H9 (cell line): ENCODE measurements around the gene BCAS1. TPM values are rescaled to one million over a fixed set of nuclear protein-coding genes. Genes with fewer than 3 reads are reported as not detected.

Experiments
- DNase-seq: peaks from one replicate; pipeline ENCODE4 v3.0.0-alpha.2; 2017
- H2AFZ ChIP-seq: one replicate; pipeline ENCODE4 v1.6.1; 2013; ENCODE audit warnings: mild to moderate bottlenecking, low read length, control low read depth, moderate library complexity
- H2AK5ac ChIP-seq: 2 replicates; pipeline ENCODE4 v1.6.1; 2013; ENCODE audit warnings: low read length, control low read depth, mixed read lengths; ENCODE audit not compliant: insufficient read length
- H2BK120ac ChIP-seq: one replicate; pipeline ENCODE4 v1.6.1; 2013; ENCODE audit warnings: low read depth, mild to moderate bottlenecking, low read length, control low read depth, inconsistent platforms; ENCODE audit not compliant: poor library complexity, severe bottlenecking
- H2BK12ac ChIP-seq: 2 replicates; pipeline ENCODE4 v1.6.1; 2013; ENCODE audit warnings: low read length, control low read depth, mixed read lengths, low read depth; ENCODE audit not compliant: insufficient read length
- H2BK15ac ChIP-seq: 2 replicates; pipeline ENCODE4 v1.6.1; 2013; ENCODE audit warnings: low read depth, low read length, control low read depth
- H2BK20ac ChIP-seq: one replicate; pipeline ENCODE4 v1.6.1; 2013; ENCODE audit warnings: low read depth, mild to moderate bottlenecking, low read length, control low read depth, inconsistent platforms; ENCODE audit not compliant: poor library complexity, severe bottlenecking
- H2BK5ac ChIP-seq: 2 replicates; pipeline ENCODE4 v1.6.1; 2013; ENCODE audit warnings: low read length, control low read depth, mixed read lengths; ENCODE audit not compliant: insufficient read length
- H3K14ac ChIP-seq: 2 replicates; pipeline ENCODE4 v1.6.1; 2013; ENCODE audit warnings: low read length, control low read depth; ENCODE audit not compliant: insufficient read depth
- H3K18ac ChIP-seq: 2 replicates; pipeline ENCODE4 v1.6.1; 2013; ENCODE audit warnings: low read depth, mild to moderate bottlenecking, mixed read lengths, low read length, control low read depth; ENCODE audit not compliant: insufficient read length
- H3K23ac ChIP-seq: 2 replicates; pipeline ENCODE4 v1.6.1; 2013; ENCODE audit warnings: low read length, control low read depth, mixed read lengths, low read depth; ENCODE audit not compliant: insufficient read length
- H3K23me2 ChIP-seq: 2 replicates; pipeline ENCODE4 v1.6.1; 2013; ENCODE audit warnings: low read depth, mild to moderate bottlenecking, mixed read lengths, low read length, control low read depth; ENCODE audit not compliant: insufficient read length, poor library complexity, severe bottlenecking
- H3K27ac ChIP-seq: 2 replicates; pipeline ENCODE4 v1.5.1; 2013; ENCODE audit warnings: low read length, control low read depth, mixed read lengths, low read depth; ENCODE audit not compliant: insufficient read length
- H3K27me3 ChIP-seq: 2 replicates; pipeline ENCODE4 v1.6.1; 2013; ENCODE audit warnings: low read length, control low read depth, inconsistent platforms; ENCODE audit not compliant: insufficient read depth
- H3K4ac ChIP-seq: 2 replicates; pipeline ENCODE4 v1.6.1; 2013; ENCODE audit warnings: low read depth, mild to moderate bottlenecking, control low read depth, inconsistent platforms, low read length, moderate library complexity
- H3K4me1 ChIP-seq: 2 replicates; pipeline ENCODE4 v1.6.1; 2013; ENCODE audit warnings: low read length, control low read depth, inconsistent platforms; ENCODE audit not compliant: insufficient read depth
- H3K4me2 ChIP-seq: 2 replicates; pipeline ENCODE4 v1.6.1; 2013; ENCODE audit warnings: low read length, control low read depth, mixed read lengths; ENCODE audit not compliant: insufficient read length, insufficient read depth
- H3K56ac ChIP-seq: 2 replicates; pipeline ENCODE4 v1.6.1; 2013; ENCODE audit warnings: low read depth, mild to moderate bottlenecking, mixed read lengths, low read length, control low read depth; ENCODE audit not compliant: insufficient read length
- H3K79me1 ChIP-seq: 2 replicates; pipeline ENCODE4 v1.6.1; 2013; ENCODE audit warnings: low read depth, mild to moderate bottlenecking, moderate library complexity, low read length, control low read depth, inconsistent platforms; ENCODE audit not compliant: insufficient read depth, poor library complexity, severe bottlenecking
- H3K79me2 ChIP-seq: 2 replicates; pipeline ENCODE4 v1.6.1; 2013; ENCODE audit warnings: low read length, control low read depth, inconsistent platforms; ENCODE audit not compliant: insufficient read depth
- H3K9ac ChIP-seq: 2 replicates; pipeline ENCODE4 v1.6.1; 2013; ENCODE audit warnings: low read length, control low read depth, mixed read lengths; ENCODE audit not compliant: insufficient read length; ENCODE audit errors: extremely low read depth
- H3K9me3 ChIP-seq: one replicate; pipeline ENCODE4 v1.6.1; 2013; ENCODE audit warnings: low read depth, low read length, inconsistent platforms; ENCODE audit not compliant: control insufficient read depth
- H3T11ph ChIP-seq: one replicate; pipeline ENCODE4 v1.6.1; 2013; ENCODE audit warnings: mild to moderate bottlenecking, low read length, control low read depth, inconsistent platforms
- H4K20me1 ChIP-seq: one replicate; pipeline ENCODE4 v1.6.1; 2013; ENCODE audit not compliant: control insufficient read depth, insufficient read length, insufficient read depth
- H4K5ac ChIP-seq: 2 replicates; pipeline ENCODE4 v1.6.1; 2013; ENCODE audit warnings: low read depth, mild to moderate bottlenecking, mixed read lengths, low read length, control low read depth; ENCODE audit not compliant: insufficient read length
- H4K8ac ChIP-seq: replicated peaks from 2 replicates; pipeline ENCODE4 v1.6.1; 2013; ENCODE audit warnings: low read length, control low read depth, mixed read lengths, low read depth; ENCODE audit not compliant: insufficient read length
- H4K91ac ChIP-seq: 2 replicates; pipeline ENCODE4 v1.6.1; 2013; ENCODE audit warnings: low read depth, mild to moderate bottlenecking, moderate library complexity, mixed read lengths, low read length, control low read depth; ENCODE audit not compliant: insufficient read length
- H3K27ac Mint-ChIP-seq, 3 experiments: 2 replicates in 2 of 3; 3 replicates in 1 of 3; pipeline ENCODE4 v1.8.0; 2020 to 2021; ENCODE audit warnings: mixed read lengths in 3 of 3, mild to moderate bottlenecking in 1 of 3, moderate library complexity in 1 of 3
- H3K27me3 Mint-ChIP-seq: 2 replicates; pipeline ENCODE4 v1.8.0; 2021; ENCODE audit warnings: low read depth, mild to moderate bottlenecking, moderate library complexity, mixed read lengths
- H3K36me3 Mint-ChIP-seq, 3 experiments: 2 replicates in 2 of 3; 3 replicates in 1 of 3; pipeline ENCODE4 v1.8.0; 2020 to 2021; ENCODE audit warnings: low read depth in 3 of 3, mixed read lengths in 3 of 3; ENCODE audit not compliant: insufficient read depth in 1 of 3
- H3K4me1 Mint-ChIP-seq, 2 experiments: 2 replicates each; pipeline ENCODE4 v1.8.0; 2020; ENCODE audit warnings: mixed read lengths in 2 of 2
- H3K4me3 Mint-ChIP-seq, 2 experiments: 2 replicates in 1 of 2; 3 replicates in 1 of 2; pipeline ENCODE4 v1.8.0; 2020 to 2021; ENCODE audit warnings: mild to moderate bottlenecking in 2 of 2, mixed read lengths in 2 of 2, moderate library complexity in 1 of 2
- H3K9me3 Mint-ChIP-seq, 2 experiments: 2 replicates in 1 of 2; 3 replicates in 1 of 2; pipeline ENCODE4 v1.8.0; 2020; ENCODE audit warnings: mild to moderate bottlenecking in 2 of 2, mixed read lengths in 2 of 2, moderate library complexity in 1 of 2
- WGBS: extraction: QIAGEN DNeasy Blood & Tissue Kit; methylation state at CpG from one replicate; pipeline ENCODE4 v1.1.7; 2013; ENCODE audit warnings: missing lambda C conversion rate, low lambda C conversion rate, mixed read lengths; ENCODE audit not compliant: insufficient read length; ENCODE audit errors: extremely low coverage; 5-methylcytosine and 5-hydroxymethylcytosine counted together
- total RNA-seq: library from RNA; stranded (reverse); gene quantifications from 2 replicates; pipeline ENCODE4 v1.2.1, GENCODE V29; 2021
- TF ChIP-seq, protein P1 (sequence below): fragments of 200-600 bp; sonication (generic); conservative IDR thresholded peaks from 3 replicates; pipeline ENCODE4 v1.8.0; 2021; ENCODE audit warnings: antibody characterized with exemption, mild to moderate bottlenecking

BCAS1 gene
- total RNA-seq, 1 experiment from 2014 or later: 0.15 TPM

DNA sequence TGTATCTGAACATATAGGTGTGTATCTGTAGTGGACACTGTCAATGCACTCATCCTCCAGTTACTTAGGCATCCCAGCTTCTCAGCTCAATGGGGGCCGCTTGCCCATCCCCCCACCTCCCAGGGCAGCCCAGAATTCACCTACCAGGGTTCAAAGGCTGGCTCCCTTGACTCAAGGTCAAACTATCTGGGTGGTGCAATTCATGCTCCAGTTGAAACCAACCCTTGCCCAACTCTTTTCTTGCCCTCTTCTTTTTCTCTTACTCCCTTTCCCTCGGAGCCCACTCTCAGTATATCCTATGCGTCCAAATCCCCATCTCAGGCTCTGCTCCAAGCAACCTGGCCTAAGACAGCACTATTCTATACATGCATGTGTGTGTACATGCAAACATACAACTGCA, 127.4 kb downstream of the BCAS1 start:
- H4K91ac ChIP-seq: no peak overlapping the region
- H3K4ac ChIP-seq: no peak overlapping the region
- no peak overlapping the region for H3K4me2 ChIP-seq
- H3K56ac ChIP-seq: no peak overlapping the region
- Mint-ChIP-seq H3K4me1 (peaks cover 46 to 49% of the 10 kb centered on the region in 2 experiments), H3K4me3 (no peak overlapping the region), H3K27me3 (no peaks in the 10 kb centered on the region), H3K27ac (peak overlapping the region; percentile 7 to 78 (median 73); a peak in 5 of 7 replicates), H3K36me3 (no peaks in the 10 kb centered on the region), H3K9me3 (no peaks in the 10 kb centered on the region)
- no peak overlapping the region for H3K9ac ChIP-seq
- no CpG with 5 or more reads among the region's 3 CpGs for WGBS
- H3K9me3 ChIP-seq: no peaks in the 10 kb centered on the region
- H4K5ac ChIP-seq: no peak overlapping the region
- H3K14ac ChIP-seq: no peak overlapping the region
- H2BK15ac ChIP-seq: no peak overlapping the region
- no peak overlapping the region for H3K18ac ChIP-seq
- no peak overlapping the region for H2BK120ac ChIP-seq
- H3K4me1 ChIP-seq: peaks cover 15% of the 10 kb centered on the region; the same call in 1 of the 2 replicates
- H4K8ac ChIP-seq: no peak overlapping the region
- H3K23me2 ChIP-seq: no peaks in the 10 kb centered on the region
- H3K79me2 ChIP-seq: no peaks in the 10 kb centered on the region
- no peak overlapping the region for H2AK5ac ChIP-seq
- no peak overlapping the region for H2BK20ac ChIP-seq
- TF ChIP-seq, protein P1, sequence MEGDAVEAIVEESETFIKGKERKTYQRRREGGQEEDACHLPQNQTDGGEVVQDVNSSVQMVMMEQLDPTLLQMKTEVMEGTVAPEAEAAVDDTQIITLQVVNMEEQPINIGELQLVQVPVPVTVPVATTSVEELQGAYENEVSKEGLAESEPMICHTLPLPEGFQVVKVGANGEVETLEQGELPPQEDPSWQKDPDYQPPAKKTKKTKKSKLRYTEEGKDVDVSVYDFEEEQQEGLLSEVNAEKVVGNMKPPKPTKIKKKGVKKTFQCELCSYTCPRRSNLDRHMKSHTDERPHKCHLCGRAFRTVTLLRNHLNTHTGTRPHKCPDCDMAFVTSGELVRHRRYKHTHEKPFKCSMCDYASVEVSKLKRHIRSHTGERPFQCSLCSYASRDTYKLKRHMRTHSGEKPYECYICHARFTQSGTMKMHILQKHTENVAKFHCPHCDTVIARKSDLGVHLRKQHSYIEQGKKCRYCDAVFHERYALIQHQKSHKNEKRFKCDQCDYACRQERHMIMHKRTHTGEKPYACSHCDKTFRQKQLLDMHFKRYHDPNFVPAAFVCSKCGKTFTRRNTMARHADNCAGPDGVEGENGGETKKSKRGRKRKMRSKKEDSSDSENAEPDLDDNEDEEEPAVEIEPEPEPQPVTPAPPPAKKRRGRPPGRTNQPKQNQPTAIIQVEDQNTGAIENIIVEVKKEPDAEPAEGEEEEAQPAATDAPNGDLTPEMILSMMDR: no peak
- H2AFZ ChIP-seq: no peak overlapping the region
- no peak overlapping the region for H3T11ph ChIP-seq
- H3K27ac ChIP-seq: no peak overlapping the region
- H4K20me1 ChIP-seq: no peaks in the 10 kb centered on the region
- H3K79me1 ChIP-seq: no peaks in the 10 kb centered on the region
- H3K27me3 ChIP-seq: no peaks in the 10 kb centered on the region
- H2BK12ac ChIP-seq: no peak overlapping the region
- H2BK5ac ChIP-seq: no peak overlapping the region
- no peak overlapping the region for H3K23ac ChIP-seq
- DNase-seq: no peak
